Osteocyte (in vitro differentiated cells): Measurements from ENCODE around the gene PPIG. TPM values are rescaled to one million over a fixed set of nuclear protein-coding genes. Genes with fewer than 3 reads are reported as not detected.
"Not testable (repeated sequence)": the region's sequence is repeated elsewhere in the genome, so short reads cannot be mapped to it uniquely, and the experiment has no call there.

ENCODE experiments used
- DNase-seq: peaks from one replicate; pipeline ENCODE4 v3.0.0; 2021; ENCODE audit warnings: mixed read lengths; ENCODE audit not compliant: unreplicated experiment; ENCODE audit errors: extremely low spot score
- H3K27ac Mint-ChIP-seq: one replicate; pipeline ENCODE4 v1.8.0; 2021; ENCODE audit warnings: mild to moderate bottlenecking, mixed read lengths; ENCODE audit not compliant: unreplicated experiment
- H3K27me3 Mint-ChIP-seq: one replicate; pipeline ENCODE4 v1.8.0; 2021; ENCODE audit warnings: mixed read lengths; ENCODE audit not compliant: unreplicated experiment
- H3K36me3 Mint-ChIP-seq: one replicate; pipeline ENCODE4 v1.8.0; 2021; ENCODE audit warnings: mixed read lengths; ENCODE audit not compliant: unreplicated experiment
- H3K4me1 Mint-ChIP-seq: one replicate; pipeline ENCODE4 v1.8.0; 2021; ENCODE audit warnings: mixed read lengths; ENCODE audit not compliant: unreplicated experiment
- H3K4me3 Mint-ChIP-seq: one replicate; pipeline ENCODE4 v1.8.0; 2021; ENCODE audit warnings: mild to moderate bottlenecking, moderate library complexity, mixed read lengths; ENCODE audit not compliant: unreplicated experiment
- H3K9me3 Mint-ChIP-seq: one replicate; pipeline ENCODE4 v1.8.0; 2021; ENCODE audit warnings: mixed read lengths; ENCODE audit not compliant: unreplicated experiment
- long read RNA-seq: library from polyadenylated mRNA; unstranded; transcript quantifications from one replicate; pipeline ENCODE4 v2.0.0, GENCODE V29; 2021
- total RNA-seq: library from RNA; stranded (reverse); gene quantifications from 2 replicates; pipeline ENCODE4 v1.2.1, GENCODE V29; 2021
- TF ChIP-seq, protein P1 (sequence below): fragments of 200-600 bp; sonication (generic); IDR thresholded peaks from 2 replicates; pipeline ENCODE4 v1.5.0; 2021; ENCODE audit warnings: antibody characterized with exemption, mild to moderate bottlenecking, moderate library complexity

The PPIG gene
- total RNA-seq: 44.3 and 45.9 TPM in 2 replicates
- long read RNA-seq, full-length matches to known transcripts: 10 of 49 reads
- long read RNA-seq, partial matches to known transcripts: 23 of 49 reads
- long read RNA-seq, other reads (novel, unspliced or antisense): 16 of 49 reads

- peak; percentile 92 for DNase-seq
- peaks cover 3% of the 10 kb centered on the region for H3K9me3 Mint-ChIP-seq
- H3K27ac Mint-ChIP-seq: peak within 1 kb of the TSS; percentile 99
- TF ChIP-seq, protein P1, sequence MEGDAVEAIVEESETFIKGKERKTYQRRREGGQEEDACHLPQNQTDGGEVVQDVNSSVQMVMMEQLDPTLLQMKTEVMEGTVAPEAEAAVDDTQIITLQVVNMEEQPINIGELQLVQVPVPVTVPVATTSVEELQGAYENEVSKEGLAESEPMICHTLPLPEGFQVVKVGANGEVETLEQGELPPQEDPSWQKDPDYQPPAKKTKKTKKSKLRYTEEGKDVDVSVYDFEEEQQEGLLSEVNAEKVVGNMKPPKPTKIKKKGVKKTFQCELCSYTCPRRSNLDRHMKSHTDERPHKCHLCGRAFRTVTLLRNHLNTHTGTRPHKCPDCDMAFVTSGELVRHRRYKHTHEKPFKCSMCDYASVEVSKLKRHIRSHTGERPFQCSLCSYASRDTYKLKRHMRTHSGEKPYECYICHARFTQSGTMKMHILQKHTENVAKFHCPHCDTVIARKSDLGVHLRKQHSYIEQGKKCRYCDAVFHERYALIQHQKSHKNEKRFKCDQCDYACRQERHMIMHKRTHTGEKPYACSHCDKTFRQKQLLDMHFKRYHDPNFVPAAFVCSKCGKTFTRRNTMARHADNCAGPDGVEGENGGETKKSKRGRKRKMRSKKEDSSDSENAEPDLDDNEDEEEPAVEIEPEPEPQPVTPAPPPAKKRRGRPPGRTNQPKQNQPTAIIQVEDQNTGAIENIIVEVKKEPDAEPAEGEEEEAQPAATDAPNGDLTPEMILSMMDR: no peak
- peaks cover 27% of the 10 kb centered on the region for H3K4me1 Mint-ChIP-seq
- H3K27me3 Mint-ChIP-seq: no peaks in the 10 kb centered on the region
- H3K4me3 Mint-ChIP-seq: peak within 1 kb of the TSS; percentile 98
- H3K36me3 Mint-ChIP-seq: peaks cover 2% of the 10 kb centered on the region
Measured at GRCh38 chr2:169584005-169584877, at the start of gene PPIG. PPIG (plus strand) TSS chr2:169584351; CDS start chr2:169604042, 19,691 bp downstream.

DNA sequence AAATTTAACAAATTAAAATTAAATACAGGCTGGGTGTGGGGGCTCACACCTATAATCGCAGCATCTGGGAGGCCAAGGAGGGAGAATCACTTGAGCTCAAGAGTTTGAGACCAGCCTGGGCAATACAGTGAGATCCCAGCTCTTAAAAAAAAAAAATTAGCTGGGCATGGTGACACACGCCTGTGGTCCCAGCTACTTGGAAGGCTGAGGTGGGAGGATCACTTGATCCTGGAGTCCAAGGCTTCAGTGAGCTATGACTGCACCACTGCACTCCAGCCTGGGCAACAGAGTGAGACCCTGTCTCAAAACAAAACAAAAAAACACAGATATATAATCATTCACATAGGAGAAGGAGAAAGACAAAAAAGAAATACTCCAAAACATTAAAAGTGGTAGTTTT, 44.7 kb upstream of the PPIG start:
- H3K4me1 Mint-ChIP-seq, H3K9me3 Mint-ChIP-seq, H3K4me3 Mint-ChIP-seq, DNase-seq, H3K27ac Mint-ChIP-seq, H3K27me3 Mint-ChIP-seq: not testable (repeated sequence)
- peaks cover 12% of the 10 kb centered on the region for H3K36me3 Mint-ChIP-seq

DNA sequence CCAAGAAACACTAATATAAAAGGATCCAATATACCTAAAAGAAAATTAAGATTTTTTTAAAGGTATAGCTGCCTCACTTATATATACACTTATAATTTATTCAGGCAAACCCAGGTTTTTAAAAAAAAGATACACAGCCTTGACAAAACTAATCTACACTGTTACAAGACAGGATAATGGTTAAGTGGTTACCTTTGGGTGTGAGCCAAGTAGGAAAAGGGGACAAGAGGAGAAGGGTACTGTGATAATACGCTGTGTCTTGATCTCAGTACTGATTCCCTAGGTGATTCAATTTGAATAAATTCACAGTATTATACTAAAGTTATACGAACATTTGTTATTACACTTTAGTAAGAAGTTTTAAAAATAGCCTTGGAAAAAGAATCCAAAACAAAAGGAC, 44.0 kb upstream of the PPIG start:
- Mint-ChIP-seq H3K27me3 (no peaks in the 10 kb centered on the region), H3K36me3 (peaks cover 12% of the 10 kb centered on the region), H3K9me3 (no peaks in the 10 kb centered on the region), H3K4me3 (no peak overlapping the region), H3K4me1 (no peaks in the 10 kb centered on the region), H3K27ac (no peak overlapping the region)
- no peak for DNase-seq
- TF ChIP-seq, protein P1: no peak

- Mint-ChIP-seq H3K36me3 (peaks cover 6% of the 10 kb centered on the region), H3K27ac (no peak overlapping the region), H3K9me3 (no peaks in the 10 kb centered on the region), H3K4me3 (no peak overlapping the region), H3K4me1 (no peaks in the 10 kb centered on the region), H3K27me3 (no peaks in the 10 kb centered on the region)
- TF ChIP-seq, protein P1: no peak
- no peak for DNase-seq
Measured at GRCh38 chr2:169542433-169542832, 41.7 kb upstream of the PPIG start.

GRCh38 chr2:169546756-169547155, 37.4 kb upstream of the PPIG start:
- no peak overlapping the region for H3K4me3 Mint-ChIP-seq
- no peak for DNase-seq
- H3K9me3 Mint-ChIP-seq: no peaks in the 10 kb centered on the region
- TF ChIP-seq, protein P1: no peak
- H3K27ac Mint-ChIP-seq: no peak overlapping the region
- no peaks in the 10 kb centered on the region for H3K27me3 Mint-ChIP-seq
- no peaks in the 10 kb centered on the region for H3K4me1 Mint-ChIP-seq
- peaks cover 9% of the 10 kb centered on the region for H3K36me3 Mint-ChIP-seq
